ENCODE measurements around the gene P2RX7.
"Not testable (repeated sequence)": the region's sequence is repeated elsewhere in the genome, so short reads cannot be mapped to it uniquely, and the experiment has no call there.

The P2RX7 gene

DNA sequence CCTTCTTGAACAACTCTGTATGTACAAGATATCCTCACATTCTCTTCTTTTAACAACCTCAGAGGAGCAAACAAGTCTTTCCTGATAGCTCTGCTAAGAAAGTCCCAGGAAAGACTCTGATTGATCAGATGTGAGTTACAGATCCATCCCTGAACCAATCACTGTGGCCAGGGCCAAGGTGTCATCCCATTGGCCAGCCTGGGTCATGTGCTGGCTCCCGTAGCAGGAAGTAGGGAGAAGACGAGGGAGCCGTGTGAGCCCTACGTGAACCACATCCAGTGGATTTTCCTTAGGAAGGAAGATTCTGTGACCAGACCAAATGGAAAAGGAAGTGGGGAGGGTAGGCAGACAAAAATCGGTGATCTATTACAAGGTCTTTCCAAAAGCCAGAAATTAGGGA lies 5.6 kb downstream of the P2RX7 start:
- no peak for DNase-seq

DNA sequence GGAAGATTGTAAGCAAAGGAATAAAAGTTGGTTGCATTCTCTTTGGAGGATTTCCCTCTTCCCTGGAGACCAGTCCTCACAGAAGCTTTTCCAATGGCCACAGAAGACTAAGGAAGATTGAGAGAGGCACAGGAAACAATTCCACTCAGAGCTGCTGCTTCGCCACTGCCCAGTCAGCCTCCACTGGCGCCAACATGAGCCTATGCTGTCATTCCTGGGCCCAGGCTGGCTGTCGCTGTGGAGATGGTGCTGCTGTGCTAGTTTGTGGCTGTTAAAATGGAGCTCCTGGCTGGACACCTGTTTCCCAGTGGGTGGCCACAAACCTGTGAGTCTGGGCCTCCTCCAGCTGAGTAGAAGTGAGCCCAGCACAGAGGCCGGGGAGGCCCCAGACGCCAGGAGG lies 6.6 kb downstream of the P2RX7 start:
- no peak for DNase-seq

DNA sequence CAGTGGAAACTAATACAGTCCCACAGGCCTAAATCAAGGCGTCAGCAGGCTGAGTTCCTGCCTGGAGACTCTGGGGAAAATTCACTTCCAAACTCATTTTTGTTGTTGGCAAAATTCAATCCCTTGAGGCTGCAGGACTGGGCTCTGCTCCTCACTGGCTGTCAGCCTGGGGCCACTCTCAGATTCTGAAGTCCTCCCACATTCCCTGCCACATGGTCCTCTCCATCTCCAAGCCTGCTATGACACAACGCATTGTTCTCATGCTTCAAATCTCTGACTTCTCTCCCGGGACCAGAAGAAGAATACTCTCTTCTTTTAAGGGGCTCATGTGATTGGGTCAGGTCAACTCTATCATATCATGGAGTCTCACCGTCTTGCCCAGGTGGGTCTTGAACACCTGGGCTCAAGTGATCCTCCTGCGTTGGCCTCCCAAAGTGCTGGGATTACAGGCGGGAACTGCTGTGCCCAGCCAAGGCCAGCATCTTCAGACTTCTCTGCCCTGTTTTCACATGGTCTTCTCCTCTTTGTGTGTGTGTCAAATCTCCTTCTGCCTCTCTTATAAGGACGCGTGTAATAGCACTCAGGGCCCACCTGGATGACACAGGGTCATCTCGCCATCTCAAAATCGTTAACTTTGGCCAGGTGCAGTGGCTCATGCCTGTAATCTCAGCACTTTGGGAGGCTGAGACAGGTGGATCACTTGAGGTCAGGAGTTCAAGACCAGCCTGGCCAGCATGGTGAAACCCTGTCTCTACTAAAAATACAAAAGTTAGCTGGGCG lies 9.7 kb downstream of the P2RX7 start:
- no peak for DNase-seq

DNA sequence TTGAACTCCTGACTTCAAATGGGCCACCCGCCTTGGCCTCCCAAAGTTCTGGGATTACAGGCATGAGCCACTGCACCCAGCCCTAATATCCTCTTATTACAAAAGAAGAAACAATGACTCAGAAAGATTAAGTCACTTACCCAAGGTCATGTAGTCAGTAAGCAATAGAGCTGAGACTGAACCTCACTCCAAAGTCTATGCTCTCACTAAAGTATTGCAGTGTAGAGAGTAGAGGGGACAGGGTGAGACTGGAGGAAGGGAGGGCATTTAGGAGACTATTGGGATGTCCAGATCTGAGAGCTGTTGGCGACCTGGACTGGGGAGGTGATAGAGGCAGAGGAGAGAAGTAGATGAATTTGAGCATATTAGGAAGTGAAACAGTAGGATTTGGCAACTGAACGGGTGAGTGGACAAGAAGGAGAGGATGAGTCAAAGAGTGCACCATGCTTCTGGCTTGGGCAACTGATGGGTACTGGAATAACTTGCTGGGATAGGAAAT lies 11.8 kb downstream of the P2RX7 start:
- no peak for DNase-seq

DNA sequence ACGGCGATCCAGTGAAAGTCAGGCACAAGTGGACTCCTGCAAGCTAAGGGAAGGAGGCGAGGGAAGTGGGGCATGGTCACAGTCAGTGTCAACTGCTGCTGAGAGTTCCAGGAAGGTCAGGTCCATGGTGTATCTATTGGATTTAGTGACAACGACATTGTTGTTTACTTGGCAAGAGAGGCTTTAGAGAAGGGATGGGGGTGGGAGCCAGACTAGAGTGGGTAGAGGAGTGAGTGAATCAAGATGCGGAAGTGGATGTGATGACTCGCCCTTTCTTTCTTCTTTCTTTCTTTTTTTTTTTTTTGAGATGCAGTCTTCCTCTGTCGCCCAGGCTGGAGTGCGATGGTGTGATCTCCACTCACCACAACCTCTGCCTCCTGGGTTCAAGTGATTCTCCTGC lies 12.5 kb downstream of the P2RX7 start:
- no peak for DNase-seq

DNA sequence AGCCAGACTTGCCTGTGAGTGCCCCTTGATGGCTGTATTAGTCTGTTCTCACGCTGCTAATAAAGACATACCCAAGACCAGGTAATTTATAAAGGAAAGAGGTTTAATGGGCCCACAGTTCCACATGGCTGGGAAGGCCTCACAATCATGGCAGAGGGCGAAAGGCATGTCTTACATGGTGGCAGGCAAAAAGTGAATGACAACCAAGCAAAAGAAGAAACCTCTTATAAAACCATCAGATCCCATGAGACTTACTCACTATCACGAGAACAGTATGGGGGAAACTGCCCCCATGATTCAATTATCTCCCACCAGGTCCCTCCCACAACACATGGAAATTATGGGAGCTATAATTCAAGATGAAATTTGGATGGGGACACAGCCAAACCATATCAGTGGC lies 16.6 kb downstream of the P2RX7 start:
- DNase-seq, result not testable (repeated sequence)

DNA sequence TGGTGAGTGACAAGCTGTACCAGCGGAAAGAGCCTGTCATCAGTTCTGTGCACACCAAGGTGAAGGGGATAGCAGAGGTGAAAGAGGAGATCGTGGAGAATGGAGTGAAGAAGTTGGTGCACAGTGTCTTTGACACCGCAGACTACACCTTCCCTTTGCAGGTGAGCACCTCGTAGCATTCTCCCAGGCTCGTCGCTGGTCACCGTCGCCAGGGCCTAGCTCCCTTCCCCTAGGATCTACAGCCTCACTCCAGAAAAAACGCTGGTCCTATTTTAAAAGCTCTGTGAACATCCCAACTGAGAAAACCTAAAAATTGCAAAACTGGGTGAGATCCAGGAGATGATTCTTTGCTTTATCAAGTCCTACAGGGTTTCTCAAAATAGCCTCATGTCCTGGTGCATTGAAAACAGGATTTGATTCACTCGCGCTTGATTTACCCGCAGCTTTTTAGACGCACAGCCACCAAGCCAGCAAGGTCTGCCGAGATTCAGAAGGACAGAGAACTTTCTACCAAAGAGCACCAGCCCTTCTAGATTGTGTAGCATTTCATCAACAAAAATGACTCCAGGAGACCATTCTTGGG lies 22.2 kb downstream of the P2RX7 start:
- DNase-seq, result no peak

DNA sequence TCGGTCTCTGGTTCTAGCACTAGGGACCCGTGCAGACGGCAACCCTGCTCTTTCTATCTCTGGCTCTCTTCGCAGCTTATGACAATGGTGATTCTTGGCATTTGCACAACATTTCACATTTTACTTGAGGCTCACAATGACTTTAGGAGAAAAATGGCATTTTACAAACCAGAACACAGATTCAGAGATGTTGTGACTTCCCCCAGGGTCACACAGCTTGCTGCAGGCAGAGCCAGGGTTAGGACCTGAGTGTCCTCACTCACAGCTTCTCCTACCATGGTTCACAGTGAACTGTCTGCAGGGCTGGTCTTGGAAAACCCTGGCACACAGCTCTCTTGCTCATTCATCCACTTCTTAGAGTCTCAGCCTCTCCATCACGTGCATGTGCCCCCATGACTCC lies 23.7 kb downstream of the P2RX7 start:
- no peak for DNase-seq

DNA sequence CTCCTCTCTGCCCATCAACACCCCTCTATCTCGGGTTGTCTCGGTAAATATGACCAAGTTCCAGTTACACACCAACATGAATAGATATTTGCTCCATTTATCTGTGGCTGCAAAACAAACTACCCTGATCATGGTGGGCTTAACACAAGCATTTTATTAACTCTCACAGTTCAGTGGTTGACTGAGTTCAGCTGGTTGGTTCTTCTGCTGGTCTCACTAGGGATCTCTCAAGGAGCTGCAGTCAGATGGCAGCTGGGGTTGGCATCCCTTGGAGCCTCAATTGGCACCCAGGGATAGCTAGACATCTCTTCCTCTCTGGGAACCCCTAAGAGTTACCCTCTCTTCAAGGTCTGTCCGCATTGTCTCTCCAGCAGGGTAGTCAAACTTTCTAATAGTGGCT lies 25.4 kb downstream of the P2RX7 start:
- DNase-seq, result no peak

DNA sequence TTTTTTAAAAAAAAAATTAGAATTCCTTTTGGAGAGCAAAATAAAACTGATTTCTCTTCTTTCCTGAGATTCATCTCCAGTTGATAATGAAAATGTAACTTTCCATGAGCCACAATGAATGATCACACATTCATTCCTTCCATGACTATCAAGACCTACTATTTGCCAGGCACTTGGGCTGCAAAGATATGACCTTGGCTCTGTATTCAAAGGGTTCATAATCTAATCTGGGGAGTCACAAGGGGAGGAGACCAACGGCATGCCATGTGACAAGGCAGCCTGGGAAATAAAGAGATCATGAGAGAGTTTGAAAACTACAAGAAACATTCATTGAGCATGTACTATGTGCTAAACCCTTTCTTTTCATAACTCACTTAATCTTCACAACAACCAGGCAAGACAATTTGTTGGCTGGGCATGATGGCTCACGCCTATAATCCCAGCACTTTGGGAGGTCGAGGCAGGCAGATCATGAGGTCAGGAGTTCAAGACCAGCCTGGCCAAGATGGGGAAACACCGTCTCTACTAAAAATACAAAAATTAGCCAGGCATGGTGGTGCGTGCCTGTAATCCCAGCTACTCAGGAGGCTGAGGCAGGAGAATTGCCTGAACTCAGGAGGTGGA lies 26.2 kb downstream of the P2RX7 start:
- not testable (repeated sequence) for DNase-seq

DNA sequence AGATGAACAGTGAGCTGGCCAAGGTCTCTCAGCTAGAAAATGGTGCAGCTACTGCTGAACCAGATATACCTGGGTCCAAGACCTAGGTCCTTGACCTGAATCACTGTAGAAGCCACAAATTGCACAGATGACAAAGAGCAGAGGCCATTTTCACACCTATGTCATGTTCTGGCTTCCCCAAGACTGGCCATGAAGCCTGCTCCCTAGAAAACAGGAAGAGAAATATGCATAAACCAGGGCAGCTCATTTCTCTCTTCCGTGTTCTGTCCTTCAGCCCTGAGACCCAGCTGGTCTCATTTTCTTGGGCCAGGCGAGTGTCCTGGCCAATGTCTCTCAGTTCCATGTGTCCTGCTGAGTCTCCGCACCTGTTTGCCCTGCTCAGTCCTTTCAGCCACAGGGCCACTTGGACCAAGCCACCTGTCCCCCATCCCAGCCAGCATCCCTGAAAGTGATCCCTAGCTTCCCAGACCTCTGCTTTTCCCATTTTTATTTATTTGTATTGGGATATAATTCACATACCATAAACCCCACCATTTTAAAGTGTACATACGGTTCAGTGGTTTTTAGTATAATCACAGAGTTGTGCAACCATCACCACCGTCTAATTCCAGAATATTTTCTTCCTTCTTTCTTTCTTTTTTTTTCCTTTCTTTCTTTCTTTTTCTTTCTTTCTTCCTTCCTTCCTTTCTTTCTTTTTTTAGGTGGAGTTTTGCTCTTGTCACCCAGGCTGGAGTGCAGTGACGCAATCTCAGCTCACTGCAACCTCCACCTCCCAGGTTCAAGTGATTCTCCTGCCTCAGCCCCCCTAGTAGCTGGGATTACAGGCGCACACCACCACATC lies 27.0 kb downstream of the P2RX7 start:
- DNase-seq, result no peak

DNA sequence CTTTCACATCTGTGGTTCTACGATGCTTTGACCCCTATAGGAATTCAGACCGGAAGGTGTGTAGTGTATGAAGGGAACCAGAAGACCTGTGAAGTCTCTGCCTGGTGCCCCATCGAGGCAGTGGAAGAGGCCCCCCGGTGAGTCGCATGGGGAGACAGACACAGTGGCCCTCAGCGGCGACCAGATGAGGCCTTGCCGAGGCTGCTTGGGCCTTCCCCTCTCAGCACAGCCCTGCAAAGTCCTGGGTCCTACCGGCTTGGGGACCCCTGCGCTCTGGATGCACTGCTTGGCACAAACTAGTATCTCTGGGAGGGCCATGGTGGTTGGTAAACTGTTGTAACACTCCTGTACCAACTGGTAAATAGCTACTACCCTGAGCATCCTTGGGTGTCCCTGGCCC lies 29.7 kb downstream of the P2RX7 start:
- no peak for DNase-seq

DNA sequence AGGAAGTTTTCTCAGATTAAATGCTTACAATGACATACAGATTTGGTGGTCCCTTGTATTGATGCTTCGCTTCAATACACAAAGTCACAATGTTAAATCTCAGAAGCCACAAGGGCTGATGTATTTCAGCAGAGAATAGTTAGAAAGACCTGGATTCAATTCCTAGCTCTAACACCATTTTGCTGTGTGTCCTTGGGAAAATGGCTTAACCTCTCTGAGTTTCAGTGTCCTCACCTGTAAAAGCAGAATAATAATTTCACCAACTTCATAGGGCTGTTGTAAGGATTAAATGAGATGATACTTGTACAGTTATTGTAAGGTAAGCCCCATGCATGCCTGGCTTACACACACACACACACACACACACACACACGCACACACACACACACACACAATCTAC lies 30.3 kb downstream of the P2RX7 start:
- DNase-seq, result no peak

DNA sequence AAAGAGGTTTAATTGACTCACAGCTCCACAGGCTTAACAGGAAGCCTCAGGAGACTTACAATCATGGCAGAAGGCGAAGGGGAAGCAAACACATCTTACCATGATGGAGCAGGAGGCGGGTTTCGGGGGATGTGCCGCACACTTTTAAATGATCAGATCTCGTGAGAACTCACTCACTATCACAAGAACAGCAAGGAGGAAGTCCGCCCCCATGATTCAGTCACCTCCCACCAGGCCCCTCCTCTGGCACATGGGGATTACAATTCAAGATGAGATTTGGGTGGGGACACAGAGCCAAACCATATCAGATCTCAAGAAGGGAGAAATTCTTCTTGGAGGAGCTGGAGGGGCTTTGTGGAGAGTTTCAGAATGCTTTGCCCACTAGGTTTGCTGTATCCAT lies 32.2 kb downstream of the P2RX7 start:
- not testable (repeated sequence) for DNase-seq

DNA sequence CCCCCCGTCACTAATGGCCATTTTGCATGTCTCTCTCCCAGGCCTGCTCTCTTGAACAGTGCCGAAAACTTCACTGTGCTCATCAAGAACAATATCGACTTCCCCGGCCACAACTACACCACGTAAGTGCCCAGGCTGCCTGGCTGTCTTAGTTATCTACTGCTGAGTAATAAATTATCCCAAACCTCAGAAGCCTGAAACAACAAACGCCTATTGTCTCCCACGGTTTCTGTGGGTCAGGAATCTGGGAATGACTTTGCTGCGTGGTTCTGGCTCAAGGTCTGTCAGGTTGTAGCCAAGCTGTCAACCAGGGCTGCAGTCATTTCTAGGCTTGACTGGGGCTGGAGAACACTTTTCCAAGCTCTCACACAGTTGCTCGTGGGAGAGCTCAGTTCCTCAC lies 32.6 kb downstream of the P2RX7 start:
- no peak for DNase-seq

DNA sequence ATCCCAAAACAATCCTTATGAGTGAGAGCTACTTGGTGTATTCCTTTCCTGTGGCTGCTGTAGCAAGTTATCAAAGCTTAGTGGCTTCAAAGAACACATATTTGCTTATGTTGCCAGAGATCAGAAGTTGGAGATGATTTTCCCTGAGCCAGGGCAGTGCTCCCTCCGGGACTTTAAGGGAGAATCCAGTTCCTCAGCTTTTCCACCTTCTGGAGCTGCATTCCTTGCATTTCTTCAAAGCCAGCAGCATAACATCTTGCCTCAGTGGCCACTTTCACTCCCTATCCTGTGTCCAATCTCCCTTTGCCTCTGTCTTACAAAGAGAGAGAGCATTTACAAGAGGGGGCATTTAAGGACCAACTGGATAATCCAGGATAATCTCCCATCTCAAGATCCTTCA lies 33.7 kb downstream of the P2RX7 start:
- DNase-seq, result no peak

DNA sequence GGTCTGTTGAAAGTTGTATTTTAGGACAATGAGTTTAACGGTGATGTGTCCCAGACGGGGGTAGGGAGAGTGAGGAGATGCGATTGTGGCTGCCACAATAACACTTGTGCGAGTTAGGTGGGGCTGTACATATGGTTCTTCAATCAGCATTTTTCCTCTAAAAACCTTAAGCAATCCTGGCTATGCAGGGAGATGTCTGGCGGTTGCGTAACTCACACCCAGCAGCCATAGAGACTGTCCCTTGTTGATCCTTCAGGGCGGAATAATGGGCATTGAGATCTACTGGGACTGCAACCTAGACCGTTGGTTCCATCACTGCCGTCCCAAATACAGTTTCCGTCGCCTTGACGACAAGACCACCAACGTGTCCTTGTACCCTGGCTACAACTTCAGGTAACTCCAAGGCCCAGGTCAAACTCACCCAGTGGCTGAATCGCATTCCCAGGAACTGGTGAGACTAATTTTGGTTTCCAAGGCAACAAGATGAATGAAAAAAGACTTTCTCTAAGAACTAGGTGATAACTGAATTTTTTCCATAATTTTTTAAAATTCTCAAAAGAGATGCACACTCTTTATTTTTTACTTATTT lies 34.6 kb downstream of the P2RX7 start:
- no peak for DNase-seq

DNA sequence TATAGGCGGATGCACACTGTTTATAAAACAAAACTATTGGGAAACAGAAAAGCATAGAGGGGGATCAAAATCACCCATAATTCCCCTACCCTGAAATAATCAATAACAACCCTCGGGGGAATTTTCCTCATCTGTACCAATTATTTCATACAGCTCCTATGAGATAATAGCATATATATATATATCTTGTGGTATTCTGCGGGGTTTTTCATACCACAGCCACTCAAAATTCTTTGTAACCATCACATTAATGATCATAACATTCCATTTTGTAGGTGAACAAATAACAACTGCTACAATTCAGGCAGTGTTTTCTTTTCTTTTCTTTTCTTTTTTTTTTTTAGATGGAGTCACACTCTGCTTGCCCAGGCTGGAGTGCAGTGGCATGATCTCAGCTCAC lies 35.3 kb downstream of the P2RX7 start:
- no peak for DNase-seq

DNA sequence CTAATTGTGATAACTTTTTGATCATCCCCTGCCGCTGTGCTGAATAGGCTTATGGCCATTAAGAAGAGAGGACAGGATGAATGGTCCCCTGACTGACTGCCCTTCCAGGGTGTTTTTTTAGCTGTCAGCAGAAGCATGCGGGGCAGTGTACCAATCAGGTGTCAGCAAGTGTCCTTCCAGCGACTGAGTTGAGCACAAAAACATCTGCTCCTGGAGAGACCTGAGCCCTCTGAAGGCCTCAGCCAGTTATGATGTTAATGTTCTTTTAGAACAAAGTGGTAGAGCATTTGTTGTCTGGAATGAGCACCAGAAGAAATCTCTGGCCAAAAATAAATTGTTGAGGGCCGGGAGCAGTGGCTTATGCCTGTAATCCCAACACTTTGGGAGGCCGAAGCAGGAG lies 37.5 kb downstream of the P2RX7 start:
- no peak for DNase-seq

DNA sequence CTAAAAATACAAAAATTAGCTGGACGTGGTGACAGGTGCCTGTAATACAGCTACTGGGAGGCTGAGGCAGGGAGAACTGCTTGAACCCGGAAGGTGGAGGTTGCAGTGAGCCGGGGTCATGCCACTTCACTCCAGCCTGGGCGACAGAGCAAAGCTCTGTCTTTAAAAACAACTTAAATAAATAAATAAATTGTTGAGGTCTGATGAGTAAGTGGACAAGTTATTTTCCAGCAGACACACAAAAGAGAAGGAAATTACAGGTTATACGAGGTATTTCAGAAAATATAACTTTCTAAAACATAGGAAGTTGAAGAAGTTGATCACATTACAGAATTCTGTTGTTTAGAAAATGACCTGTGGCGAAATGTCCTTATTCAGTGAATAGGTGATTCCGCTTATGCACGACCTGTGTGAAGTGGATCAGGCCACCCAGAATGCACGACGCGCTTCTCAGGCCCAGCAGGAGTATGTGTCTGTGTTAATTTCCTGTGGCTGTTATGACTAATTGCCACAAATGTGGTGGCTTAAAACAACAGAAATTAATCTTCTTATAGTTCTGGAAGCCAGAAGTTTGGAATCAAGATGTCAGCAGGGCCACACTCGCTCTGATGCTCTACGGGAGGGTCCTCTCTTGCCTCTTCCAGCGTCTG lies 38.1 kb downstream of the P2RX7 start:
- no peak for DNase-seq

DNA sequence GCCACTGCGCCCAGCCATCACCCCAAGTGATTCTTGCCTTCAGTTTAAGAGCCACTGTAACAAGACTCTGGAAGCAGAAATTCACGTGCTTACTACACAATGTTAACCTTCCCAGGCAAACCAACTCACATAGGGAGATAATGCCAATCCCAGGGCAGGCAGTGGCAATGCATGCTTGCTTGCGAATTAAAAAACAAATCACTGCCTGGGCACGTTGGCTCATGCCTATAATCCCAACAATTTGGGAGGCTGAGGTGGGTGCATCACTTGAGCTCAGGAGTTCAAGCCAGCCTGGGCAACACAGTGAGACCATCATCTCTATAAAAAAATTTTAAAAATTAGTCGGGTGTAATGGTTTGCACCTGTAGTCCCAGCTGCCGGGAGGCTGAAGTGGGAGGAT lies 39.5 kb downstream of the P2RX7 start:
- DNase-seq, result no peak

DNA sequence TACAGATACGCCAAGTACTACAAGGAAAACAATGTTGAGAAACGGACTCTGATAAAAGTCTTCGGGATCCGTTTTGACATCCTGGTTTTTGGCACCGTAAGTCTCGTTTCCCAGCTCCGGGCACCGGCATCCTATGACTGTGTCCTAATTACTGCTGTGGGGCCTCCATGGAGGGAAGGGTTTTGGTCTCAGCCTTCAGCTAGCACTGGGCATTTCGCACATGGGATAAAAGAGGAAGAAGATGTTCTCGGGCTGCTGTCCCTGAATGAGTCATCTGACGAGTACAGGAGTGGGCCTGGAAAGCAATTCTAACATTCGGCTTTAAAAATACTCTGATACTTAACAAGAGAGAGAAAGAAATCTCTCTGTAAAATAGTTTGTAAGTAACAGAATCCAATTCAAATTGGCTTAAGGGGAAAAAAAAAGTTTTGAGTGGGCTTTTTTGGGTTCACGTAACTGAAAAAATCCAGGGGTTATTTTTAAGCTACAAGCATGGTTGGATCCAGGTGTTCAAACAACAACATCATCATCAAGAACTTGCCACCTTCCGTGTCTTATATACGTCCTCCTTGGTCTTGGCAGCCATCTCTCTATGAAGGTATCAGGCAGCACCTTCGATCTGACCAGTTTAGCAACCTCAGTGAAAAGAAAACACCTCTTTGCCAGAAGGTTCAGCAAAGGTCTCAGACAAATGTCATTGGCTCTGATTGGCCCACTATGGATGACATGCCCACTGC lies 42.9 kb downstream of the P2RX7 start:
- DNase-seq, result no peak
